ENCODE data around the gene TMEM42. TPM values are rescaled to one million over a fixed set of nuclear protein-coding genes. Genes with fewer than 3 reads are reported as not detected.

The TMEM42 gene
- polyA plus RNA-seq, 1 of the 3 experiments (the other 2 are of a cell fraction): 32.8 TPM

DNA sequence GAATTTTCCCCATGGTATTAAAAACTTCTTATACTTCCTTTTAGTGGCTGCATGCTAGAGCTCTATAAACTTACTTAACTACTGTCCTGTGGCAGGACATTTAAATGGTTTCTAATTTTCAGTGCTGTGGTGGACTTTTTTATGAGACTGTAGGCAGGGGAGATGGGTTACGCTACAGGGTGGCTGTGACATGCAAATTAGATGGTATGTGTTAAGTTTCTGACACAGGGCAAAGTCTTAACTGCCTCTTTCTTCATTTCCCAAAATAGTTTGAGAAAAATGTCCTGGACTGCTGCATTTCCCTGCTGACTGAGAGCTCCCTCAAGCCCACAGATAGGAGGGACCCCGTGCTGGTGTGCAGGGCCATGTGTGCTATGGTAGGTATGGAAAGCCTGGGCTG, 34.7 kb downstream of the TMEM42 start:
- no peak overlapping the region for H3K9ac ChIP-seq
- no peaks in the 10 kb centered on the region for H4K20me1 ChIP-seq (ENCODE audit: insufficient read depth)
- H3K4me1 ChIP-seq (ENCODE audit: control insufficient read depth in 1 of 2, insufficient read depth in 2 of 2, low read depth in 1 of 2, low read length in 1 of 2): peaks cover 0 to 6% of the 10 kb centered on the region in 2 experiments; a peak in 3 of 4 replicates
- H3F3A ChIP-seq (replicated peaks; ENCODE audit: insufficient read depth): peaks cover 3% of the 10 kb centered on the region
- CTCF ChIA-PET: no interaction called here
- no peaks in the 10 kb centered on the region for H3K27me3 ChIP-seq (ENCODE audit: insufficient read depth)
- no peak overlapping the region for H2AFZ ChIP-seq (ENCODE audit: low read depth)
- H3K27ac ChIP-seq (ENCODE audit: low read depth in 2 of 2, low read length in 1 of 2): no peak overlapping the region
- no peak overlapping the region for H3K4me3 ChIP-seq (ENCODE audit: low read depth in 2 of 2, low read length in 1 of 2)
- POLR2A ChIA-PET: no interaction called here
- TF ChIP-seq, protein P1, sequence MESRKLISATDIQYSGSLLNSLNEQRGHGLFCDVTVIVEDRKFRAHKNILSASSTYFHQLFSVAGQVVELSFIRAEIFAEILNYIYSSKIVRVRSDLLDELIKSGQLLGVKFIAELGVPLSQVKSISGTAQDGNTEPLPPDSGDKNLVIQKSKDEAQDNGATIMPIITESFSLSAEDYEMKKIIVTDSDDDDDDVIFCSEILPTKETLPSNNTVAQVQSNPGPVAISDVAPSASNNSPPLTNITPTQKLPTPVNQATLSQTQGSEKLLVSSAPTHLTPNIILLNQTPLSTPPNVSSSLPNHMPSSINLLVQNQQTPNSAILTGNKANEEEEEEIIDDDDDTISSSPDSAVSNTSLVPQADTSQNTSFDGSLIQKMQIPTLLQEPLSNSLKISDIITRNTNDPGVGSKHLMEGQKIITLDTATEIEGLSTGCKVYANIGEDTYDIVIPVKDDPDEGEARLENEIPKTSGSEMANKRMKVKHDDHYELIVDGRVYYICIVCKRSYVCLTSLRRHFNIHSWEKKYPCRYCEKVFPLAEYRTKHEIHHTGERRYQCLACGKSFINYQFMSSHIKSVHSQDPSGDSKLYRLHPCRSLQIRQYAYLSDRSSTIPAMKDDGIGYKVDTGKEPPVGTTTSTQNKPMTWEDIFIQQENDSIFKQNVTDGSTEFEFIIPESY (IDR thresholded peaks at IDR 0.05; ENCODE audit: borderline replicate concordance, low read depth): no peak
- no peak for TF ChIP-seq MEF2A (IDR thresholded peaks at IDR 0.05; ENCODE audit: borderline replicate concordance, low read depth)
- DNase-seq: no peak
- no peaks in the 10 kb centered on the region for H3K9me3 ChIP-seq
- WGBS (ENCODE audit: low lambda C conversion rate): 80% methylated on average over 2 of the region's 2 CpGs
- H3K9me2 ChIP-seq: no peaks in the 10 kb centered on the region
- H3K36me3 ChIP-seq (replicated peaks in 1 of 2; ENCODE audit: control insufficient read depth in 1 of 2, insufficient read depth in 2 of 2, low read length in 1 of 2): no peaks in the 10 kb centered on the region
- no peaks in the 10 kb centered on the region for H3K79me2 ChIP-seq (ENCODE audit: insufficient read depth)
- no peak overlapping the region for H3K4me2 ChIP-seq

DNA sequence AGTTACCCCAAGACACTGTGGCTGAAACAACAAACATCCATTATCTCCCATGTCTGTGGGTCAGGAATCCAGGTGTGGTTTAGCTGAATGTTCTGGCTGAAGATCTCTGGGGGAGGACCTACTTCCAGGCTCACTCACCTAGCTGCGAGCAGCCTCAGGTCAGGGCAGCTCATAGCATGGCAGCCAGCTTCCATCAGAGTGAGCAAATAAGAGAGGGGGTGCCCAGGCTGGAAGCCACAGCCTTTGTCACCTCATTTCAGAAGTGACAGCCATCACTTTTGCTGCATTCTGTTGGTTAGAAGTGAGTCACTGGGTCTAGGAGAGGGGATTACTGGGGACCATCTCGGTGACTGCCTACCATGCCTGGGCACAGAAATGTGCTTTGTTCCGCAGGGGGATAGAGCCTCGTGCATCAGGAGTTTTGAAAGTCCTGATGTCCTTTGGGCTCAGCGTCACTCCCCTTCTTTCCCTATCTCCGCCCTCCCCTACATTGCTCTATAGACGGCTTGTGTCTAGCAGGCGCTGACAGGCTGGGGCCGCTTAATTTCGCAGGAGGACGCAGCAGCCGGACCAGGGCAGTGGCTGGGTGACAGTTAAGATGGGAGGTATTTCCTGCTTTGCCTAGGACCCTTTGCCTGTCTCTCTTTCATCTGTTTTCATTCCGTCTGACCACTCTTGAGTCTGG, 38.1 kb downstream of the TMEM42 start:
- Histone ChIP-seq H4K20me1 (ENCODE audit: insufficient read depth) (no peaks in the 10 kb centered on the region), H3K9me3 (no peaks in the 10 kb centered on the region), H3K36me3 (replicated peaks in 1 of 2; ENCODE audit: control insufficient read depth in 1 of 2, insufficient read depth in 2 of 2, low read length in 1 of 2) (no peaks in the 10 kb centered on the region), H3K4me3 (ENCODE audit: low read depth in 2 of 2, low read length in 1 of 2) (no peak overlapping the region), H3K79me2 (ENCODE audit: insufficient read depth) (no peaks in the 10 kb centered on the region), H3F3A (replicated peaks; ENCODE audit: insufficient read depth) (no peaks in the 10 kb centered on the region), H3K4me1 (ENCODE audit: control insufficient read depth in 1 of 2, insufficient read depth in 2 of 2, low read depth in 1 of 2, low read length in 1 of 2) (peaks cover 0 to 7% of the 10 kb centered on the region in 2 experiments; a peak in 1 of 4 replicates), H3K9ac (no peak overlapping the region), H3K27me3 (ENCODE audit: insufficient read depth) (no peaks in the 10 kb centered on the region), H3K27ac (ENCODE audit: low read depth in 2 of 2, low read length in 1 of 2) (no peak overlapping the region), H3K9me2 (no peaks in the 10 kb centered on the region), H3K4me2 (no peak overlapping the region), H2AFZ (ENCODE audit: low read depth) (no peak overlapping the region)
- no peak for DNase-seq
- ChIA-PET POLR2A (no interaction called here), CTCF (no interaction called here)
- TF ChIP-seq TCF12 (IDR thresholded peaks at IDR 0.05): no peak
- no peak for TF ChIP-seq ELF1 (IDR thresholded peaks at IDR 0.05)
- TF ChIP-seq POLR2AphosphoS5 (IDR thresholded peaks at IDR 0.05; ENCODE audit: low read depth, low read length): no peak
- TF ChIP-seq SMC3 (IDR thresholded peaks at IDR 0.05; ENCODE audit: low read depth, low read length): no peak
- no peak for TF ChIP-seq MEF2A (IDR thresholded peaks at IDR 0.05; ENCODE audit: borderline replicate concordance, low read depth)
- no peak for TF ChIP-seq RAD21 (IDR thresholded peaks at IDR 0.05; ENCODE audit: low read length)
- TF ChIP-seq TAF1 (IDR thresholded peaks at IDR 0.05; ENCODE audit: borderline replicate concordance, low read depth, low read length): no peak
- TF ChIP-seq YY1 (IDR thresholded peaks at IDR 0.05; ENCODE audit: low read depth): no peak
- no peak for TF ChIP-seq FOXM1 (IDR thresholded peaks at IDR 0.05; ENCODE audit: low read depth)
- TF ChIP-seq, protein P2, sequence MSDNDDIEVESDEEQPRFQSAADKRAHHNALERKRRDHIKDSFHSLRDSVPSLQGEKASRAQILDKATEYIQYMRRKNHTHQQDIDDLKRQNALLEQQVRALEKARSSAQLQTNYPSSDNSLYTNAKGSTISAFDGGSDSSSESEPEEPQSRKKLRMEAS (IDR thresholded peaks at IDR 0.05; ENCODE audit: low read depth): no peak
- TF ChIP-seq, protein P3, sequence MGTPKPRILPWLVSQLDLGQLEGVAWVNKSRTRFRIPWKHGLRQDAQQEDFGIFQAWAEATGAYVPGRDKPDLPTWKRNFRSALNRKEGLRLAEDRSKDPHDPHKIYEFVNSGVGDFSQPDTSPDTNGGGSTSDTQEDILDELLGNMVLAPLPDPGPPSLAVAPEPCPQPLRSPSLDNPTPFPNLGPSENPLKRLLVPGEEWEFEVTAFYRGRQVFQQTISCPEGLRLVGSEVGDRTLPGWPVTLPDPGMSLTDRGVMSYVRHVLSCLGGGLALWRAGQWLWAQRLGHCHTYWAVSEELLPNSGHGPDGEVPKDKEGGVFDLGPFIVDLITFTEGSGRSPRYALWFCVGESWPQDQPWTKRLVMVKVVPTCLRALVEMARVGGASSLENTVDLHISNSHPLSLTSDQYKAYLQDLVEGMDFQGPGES (IDR thresholded peaks at IDR 0.05; ENCODE audit: low read depth, low read length): no peak
- TF ChIP-seq FOSL2 (IDR thresholded peaks at IDR 0.05; ENCODE audit: borderline replicate concordance, low read depth): no peak
- no peak for TF ChIP-seq GABPA (IDR thresholded peaks at IDR 0.05; ENCODE audit: low read depth)
- 91% methylated on average over 11 of the region's 13 CpGs for WGBS (ENCODE audit: low lambda C conversion rate)
